Pancreas (tissue), 10 donors: ENCODE data around the gene FAIM2. TPM values are rescaled to one million over a fixed set of nuclear protein-coding genes. Genes with fewer than 3 reads are reported as not detected.
A peak's percentile ranks its signal among the peaks of the same experiment; 100 is the strongest.

ENCODE experiments used
- ATAC-seq, 4 donors: fragments of 200-7000 bp; cut with Tn5 transposase; one replicate each; pipeline versions ENCODE4 v1.8.0 to v1.9.1; 2020; ENCODE audit warnings: mild to moderate bottlenecking in 4 of 4, moderate library complexity in 4 of 4
- DNase-seq, 6 donors: peaks; one replicate each; pipeline ENCODE4 v3.0.0-alpha.2; 2020
- FAIRE-seq: peaks from 2 replicates; lab custom pipeline; 2012; peaks lifted over from hg19 to GRCh38; lab: Jason Lieb, UNC
- H3K27ac ChIP-seq, 4 donors: fragments of 200-600 bp; sonication (generic); 1 replicate in 3 of 4; 2 replicates in 1 of 4; pipeline versions ENCODE4 v1.5.0 to v1.8.0; 2020
- H3K27me3 ChIP-seq, 4 donors: fragments of 200-600 bp; one replicate each; pipeline ENCODE4 v1.8.0; 2021
- H3K36me3 ChIP-seq, 3 donors: fragments of 200-600 bp; sonication (generic) in 1 of 3; one replicate each; pipeline versions ENCODE4 v1.5.0 to v1.8.0; 2020 to 2021
- H3K4me1 ChIP-seq, 3 donors: fragments of 200-600 bp; one replicate each; pipeline ENCODE4 v1.8.0; 2021
- H3K4me3 ChIP-seq, 4 donors: fragments of 200-600 bp; sonication (generic) in 2 of 4; one replicate each; pipeline versions ENCODE4 v1.5.0 to v1.8.0; 2020 to 2021
- H3K9me3 ChIP-seq, 4 donors: fragments of 200-600 bp; one replicate each; pipeline ENCODE4 v1.8.0; 2021
- CTCF ChIP-seq, 4 donors: fragments of 200-600 bp; sonication (generic) in 3 of 4; IDR thresholded peaks; one replicate each; pipeline versions ENCODE4 v1.5.0 to v1.8.0; 2021; ENCODE audit warnings: antibody characterized with exemption in 4 of 4
- WGBS, 2 donors: extraction: QIAGEN DNeasy Blood & Tissue Kit; methylation state at CpG; one replicate each; pipeline ENCODE4 v1.1.7; 2013; 5-methylcytosine and 5-hydroxymethylcytosine counted together
- intact Hi-C, 3 donors: fragments of 100-400 bp; cut with DNase I; formaldehyde crosslinking; loops; one replicate each; pipeline versions ENCODE4 v1.11.1 to v1.14.2; 2022
- polyA plus RNA-seq, 2 donors: library from polyadenylated mRNA; stranded (reverse); fragments of 200-250 nt; gene quantifications; one replicate each; pipeline ENCODE4 v1.2.3, GENCODE V29; 2013
- total RNA-seq, 6 donors: library from RNA; stranded (reverse); fragmentation: NEBNext Ultra II Directional in 4 of 6; extraction: Animal tissue kit (Norgen Biotek cat#: 25700) in 4 of 6; gene quantifications; one replicate each; pipeline versions ENCODE4 v1.2.1 to v1.2.4, GENCODE V29; 2021 to 2023
- donor health status: healthy with polysubstance abuse.
- donor health status: DM: no; HTN: no; CAD: no; lungs with moderate emphysema.
- donor health status: DM: no; HTN: no; CAD: no.
- donor health status: control.
- donor health status: control.
- donor health status: Bipolar disorder and iron deficiency.
- donor health status: DM: yes; HTN: yes; CAD: no.
- donor health status: DM: no; HTN: no; CAD: no.
- donor health status: DM: no; HTN: no; CAD: no.
- donor health status: DM: yes; HTN: yes; CAD: no.

FAIM2 gene
- total and polyA plus RNA-seq, 8 donors, result 0.14 to 2.1 (median 0.56) TPM

GRCh38 chr12:49867570-49868341 lies 35.9 kb downstream of the FAIM2 start:
- H3K27me3 ChIP-seq, result no peaks in the 10 kb centered on the region
- ATAC-seq (peak in 1 of 4 donors; percentile 3), DNase-seq (peak in 1 of 6 donors; percentile 20), FAIRE-seq (no peak)
- intact Hi-C loops, result loop anchor here in 2 of 3 donors (10.0 kb wide), 2 partner anchors 197 to 207 kb away; no protein-coding TSS in a partner anchor
- TF ChIP-seq CTCF (IDR thresholded peaks at IDR 0.05), result no peak
- no peak overlapping the region for H3K4me3 ChIP-seq
- no peak overlapping the region for H3K27ac ChIP-seq
- H3K4me1 ChIP-seq, result peaks cover 3 to 12% (median 5%) of the 10 kb centered on the region in 3 donors
- 47 to 52% methylated on average over 11 of the region's 11 CpGs for WGBS, 2 donors
- no peaks in the 10 kb centered on the region for H3K36me3 ChIP-seq
- no peaks in the 10 kb centered on the region for H3K9me3 ChIP-seq

- no peak overlapping the region for H3K27ac ChIP-seq
- FAIRE-seq (no peak), ATAC-seq (peak; percentile 73 to 91 (median 81)), DNase-seq (peak; percentile 55 to 90 (median 81))
- H3K9me3 ChIP-seq, result no peaks in the 10 kb centered on the region
- no peaks in the 10 kb centered on the region for H3K27me3 ChIP-seq
- 25 to 28% methylated on average over 19 of the region's 19 CpGs for WGBS, 2 donors
- intact Hi-C loops, result loop anchor here in 2 of 3 donors (10.0 kb wide), 2 partner anchors 198 to 208 kb away; no protein-coding TSS in a partner anchor
- no peaks in the 10 kb centered on the region for H3K36me3 ChIP-seq
- peak; percentile 91 to 97 (median 96) for TF ChIP-seq CTCF (IDR thresholded peaks at IDR 0.05)
- H3K4me1 ChIP-seq, result peaks cover 3 to 12% (median 5%) of the 10 kb centered on the region in 3 donors
- no peak overlapping the region for H3K4me3 ChIP-seq
These were observed 36.7 kb downstream of the FAIM2 start for GRCh38 chr12:49866859-49867569.

- Histone ChIP-seq H3K27ac (no peak overlapping the region), H3K4me1 (peaks cover 3 to 12% (median 5%) of the 10 kb centered on the region in 3 donors), H3K36me3 (no peaks in the 10 kb centered on the region), H3K4me3 (no peak overlapping the region), H3K27me3 (no peaks in the 10 kb centered on the region), H3K9me3 (no peaks in the 10 kb centered on the region)
- no peak for FAIRE-seq
- DNase-seq, result no peak
- no peak for ATAC-seq
- TF ChIP-seq CTCF (IDR thresholded peaks at IDR 0.05), result no peak
- intact Hi-C loops, result loop anchor here in 2 of 3 donors (10.0 kb wide), 2 partner anchors 199 to 209 kb away; no protein-coding TSS in a partner anchor
- WGBS, 2 donors, result 73 to 80% methylated on average over 8 of the region's 8 CpGs
These were observed 37.9 kb downstream of the FAIM2 start for GRCh38 chr12:49865782-49866135.

- Histone ChIP-seq H3K27me3 (no peaks in the 10 kb centered on the region), H3K4me3 (no peak overlapping the region), H3K4me1 (peaks cover 3 to 12% (median 5%) of the 10 kb centered on the region in 3 donors), H3K36me3 (no peaks in the 10 kb centered on the region), H3K27ac (no peak overlapping the region), H3K9me3 (no peaks in the 10 kb centered on the region)
- no peak for TF ChIP-seq CTCF (IDR thresholded peaks at IDR 0.05)
- ATAC-seq (no peak), DNase-seq (no peak), FAIRE-seq (no peak)
- WGBS, 2 donors, result 80 to 85% methylated on average over 13 of the region's 13 CpGs
- intact Hi-C loops, result loop anchor here in 2 of 3 donors (10.0 kb wide), 2 partner anchors 200 to 210 kb away; no protein-coding TSS in a partner anchor
These were observed 38.5 kb downstream of the FAIM2 start for GRCh38 chr12:49865109-49865781.
